ENCODE data around the gene NDUFV2.

DNA sequence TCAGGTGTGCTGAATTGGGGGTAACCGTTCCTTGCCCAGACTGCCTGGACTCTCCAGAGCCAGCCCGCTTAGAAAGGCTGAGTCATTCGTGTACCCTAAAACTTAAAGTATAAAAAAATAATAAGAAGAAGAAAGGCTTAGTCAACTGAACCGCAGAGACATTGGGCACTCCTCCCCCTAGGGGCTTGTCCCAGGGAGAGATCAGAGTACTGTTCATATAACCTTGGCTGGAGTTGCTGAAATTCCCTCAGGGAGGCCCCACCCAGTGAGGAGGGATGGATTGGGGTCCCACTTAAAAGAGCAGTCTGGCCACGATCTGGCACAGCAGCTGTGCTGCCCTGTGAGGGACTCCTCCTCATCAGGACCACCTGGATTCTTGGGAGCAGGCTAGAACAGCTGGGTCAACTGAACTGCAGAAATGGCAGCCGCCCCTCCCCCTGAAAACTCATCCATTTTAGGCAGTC is 71.3 kb downstream of the NDUFV2 start:
- TF ChIP-seq EZH2phosphoT487 (IDR thresholded peaks at IDR 0.05; ENCODE audit: borderline replicate concordance, low read length) (no peak), EZH2 (IDR thresholded peaks at IDR 0.05; ENCODE audit: low read length, unreplicated experiment) (no peak)
- TF ChIP-seq, protein P1, sequence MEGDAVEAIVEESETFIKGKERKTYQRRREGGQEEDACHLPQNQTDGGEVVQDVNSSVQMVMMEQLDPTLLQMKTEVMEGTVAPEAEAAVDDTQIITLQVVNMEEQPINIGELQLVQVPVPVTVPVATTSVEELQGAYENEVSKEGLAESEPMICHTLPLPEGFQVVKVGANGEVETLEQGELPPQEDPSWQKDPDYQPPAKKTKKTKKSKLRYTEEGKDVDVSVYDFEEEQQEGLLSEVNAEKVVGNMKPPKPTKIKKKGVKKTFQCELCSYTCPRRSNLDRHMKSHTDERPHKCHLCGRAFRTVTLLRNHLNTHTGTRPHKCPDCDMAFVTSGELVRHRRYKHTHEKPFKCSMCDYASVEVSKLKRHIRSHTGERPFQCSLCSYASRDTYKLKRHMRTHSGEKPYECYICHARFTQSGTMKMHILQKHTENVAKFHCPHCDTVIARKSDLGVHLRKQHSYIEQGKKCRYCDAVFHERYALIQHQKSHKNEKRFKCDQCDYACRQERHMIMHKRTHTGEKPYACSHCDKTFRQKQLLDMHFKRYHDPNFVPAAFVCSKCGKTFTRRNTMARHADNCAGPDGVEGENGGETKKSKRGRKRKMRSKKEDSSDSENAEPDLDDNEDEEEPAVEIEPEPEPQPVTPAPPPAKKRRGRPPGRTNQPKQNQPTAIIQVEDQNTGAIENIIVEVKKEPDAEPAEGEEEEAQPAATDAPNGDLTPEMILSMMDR (conservative IDR thresholded peaks at IDR 0.05; ENCODE audit: low read depth, low read length): no peak
